ENCODE measurements around the gene ZNF771.

The ZNF771 gene

GRCh38 chr16:30365200-30365599 lies 42.2 kb upstream of the ZNF771 start:
- CTCF ChIA-PET: interaction anchor here (0.8 to 2.4 kb wide), 5 partner anchors 8 to 250 kb away, joined by 3 to 10 read pairs (median 4); partner anchors contain the start of genes CD2BP2 and ZNF48

GRCh38 chr16:30366511-30366910 lies 40.9 kb upstream of the ZNF771 start:
- H3K36me3 ChIP-seq (ENCODE audit: control insufficient read depth in 4 of 4, insufficient read depth in 4 of 4, low read length in 3 of 4): peaks cover 0 to 40% (median 24%) of the 10 kb centered on the region in 4 experiments
- WGBS (ENCODE audit: insufficient coverage): 100% methylated on average over 3 of the region's 4 CpGs
- no peak overlapping the region for H3K27ac ChIP-seq (ENCODE audit: insufficient read depth in 1 of 2, low read depth in 1 of 2, low read length in 2 of 2, poor library complexity in 1 of 2, severe bottlenecking in 2 of 2)
- POLR2A ChIA-PET: no interaction called here
- H3K4me1 ChIP-seq (ENCODE audit: control extremely low read depth in 1 of 4, control insufficient read depth in 4 of 4, insufficient read depth in 4 of 4, low read length in 3 of 4): peaks cover 11 to 33% (median 30%) of the 10 kb centered on the region in 4 experiments
- CTCF ChIA-PET: interaction anchor here (0.6 to 2.4 kb wide), 4 partner anchors 8 to 43 kb away, joined by 3 to 10 read pairs (median 4); partner anchors contain the start of gene CD2BP2
- DNase-seq: no peak
- no peaks in the 10 kb centered on the region for H3K9me3 ChIP-seq (ENCODE audit: control extremely low read depth in 1 of 5, control insufficient read depth in 4 of 5, insufficient read depth in 2 of 5, low read depth in 1 of 5, low read length in 4 of 5)
- no peaks in the 10 kb centered on the region for H3K27me3 ChIP-seq (replicated peaks in 2 of 5; ENCODE audit: control insufficient read depth in 4 of 5, insufficient read depth in 5 of 5, low read length in 4 of 5)
- H3K4me3 ChIP-seq (ENCODE audit: control insufficient read depth in 1 of 7, extremely low read depth in 1 of 7, insufficient read depth in 4 of 7, low read depth in 2 of 7, low read length in 6 of 7): no peak overlapping the region

More at GRCh38 chr16:30365200-30365599, 42.2 kb upstream of the ZNF771 start:
- Histone ChIP-seq H3K4me3 (ENCODE audit: control insufficient read depth in 1 of 7, extremely low read depth in 1 of 7, insufficient read depth in 4 of 7, low read depth in 2 of 7, low read length in 6 of 7) (no peak overlapping the region), H3K27me3 (replicated peaks in 2 of 5; ENCODE audit: control insufficient read depth in 4 of 5, insufficient read depth in 5 of 5, low read length in 4 of 5) (no peaks in the 10 kb centered on the region), H3K27ac (ENCODE audit: insufficient read depth in 1 of 2, low read depth in 1 of 2, low read length in 2 of 2, poor library complexity in 1 of 2, severe bottlenecking in 2 of 2) (no peak overlapping the region), H3K36me3 (ENCODE audit: control insufficient read depth in 4 of 4, insufficient read depth in 4 of 4, low read length in 3 of 4) (peaks cover 0 to 49% (median 30%) of the 10 kb centered on the region in 4 experiments), H3K4me1 (ENCODE audit: control extremely low read depth in 1 of 4, control insufficient read depth in 4 of 4, insufficient read depth in 4 of 4, low read length in 3 of 4) (peaks cover 10 to 28% (median 25%) of the 10 kb centered on the region in 4 experiments), H3K9me3 (ENCODE audit: control extremely low read depth in 1 of 5, control insufficient read depth in 4 of 5, insufficient read depth in 2 of 5, low read depth in 1 of 5, low read length in 4 of 5) (no peaks in the 10 kb centered on the region)
- no peak for DNase-seq
- POLR2A ChIA-PET: no interaction called here
- WGBS (ENCODE audit: insufficient coverage): 88% methylated on average over 9 of the region's 10 CpGs

- Histone ChIP-seq H3K4me3 (ENCODE audit: control insufficient read depth in 1 of 7, extremely low read depth in 1 of 7, insufficient read depth in 4 of 7, low read depth in 2 of 7, low read length in 6 of 7) (peak overlapping the region in 6 of 7 experiments; percentile 17 to 93 (median 75)), H3K27ac (ENCODE audit: insufficient read depth in 1 of 2, low read depth in 1 of 2, low read length in 2 of 2, poor library complexity in 1 of 2, severe bottlenecking in 2 of 2) (peak overlapping the region; percentile 56 to 81), H3K36me3 (ENCODE audit: control insufficient read depth in 4 of 4, insufficient read depth in 4 of 4, low read length in 3 of 4) (peaks cover 0 to 36% (median 22%) of the 10 kb centered on the region in 4 experiments), H3K4me1 (ENCODE audit: control extremely low read depth in 1 of 4, control insufficient read depth in 4 of 4, insufficient read depth in 4 of 4, low read length in 3 of 4) (peaks cover 11 to 42% (median 32%) of the 10 kb centered on the region in 4 experiments), H3K9me3 (ENCODE audit: control extremely low read depth in 1 of 5, control insufficient read depth in 4 of 5, insufficient read depth in 2 of 5, low read depth in 1 of 5, low read length in 4 of 5) (no peaks in the 10 kb centered on the region), H3K27me3 (replicated peaks in 2 of 5; ENCODE audit: control insufficient read depth in 4 of 5, insufficient read depth in 5 of 5, low read length in 4 of 5) (no peaks in the 10 kb centered on the region)
- ChIA-PET POLR2A (no interaction called here), CTCF (interaction anchor here (1.2 kb wide), 3 partner anchors 9 to 49 kb away, joined by 3 to 5 read pairs (median 3); no protein-coding TSS in a partner anchor)
- WGBS (ENCODE audit: insufficient coverage): 92% methylated on average over 9 of the region's 10 CpGs
- no peak for DNase-seq
These were observed 39.9 kb upstream of the ZNF771 start for GRCh38 chr16:30367349-30368009.

- peak in 1 of 3 donors; percentile 25 for DNase-seq
- POLR2A ChIA-PET: interaction anchor here (1.0 kb wide), 1 partner anchor 15 kb away, joined by 3 read pairs; no protein-coding TSS in a partner anchor
- Histone ChIP-seq H3K4me1 (ENCODE audit: control extremely low read depth in 1 of 4, control insufficient read depth in 4 of 4, insufficient read depth in 4 of 4, low read length in 3 of 4) (peaks cover 11 to 42% (median 32%) of the 10 kb centered on the region in 4 experiments), H3K36me3 (ENCODE audit: control insufficient read depth in 4 of 4, insufficient read depth in 4 of 4, low read length in 3 of 4) (peaks cover 0 to 31% (median 17%) of the 10 kb centered on the region in 4 experiments), H3K9me3 (ENCODE audit: control extremely low read depth in 1 of 5, control insufficient read depth in 4 of 5, insufficient read depth in 2 of 5, low read depth in 1 of 5, low read length in 4 of 5) (no peaks in the 10 kb centered on the region), H3K27me3 (replicated peaks in 2 of 5; ENCODE audit: control insufficient read depth in 4 of 5, insufficient read depth in 5 of 5, low read length in 4 of 5) (no peaks in the 10 kb centered on the region), H3K27ac (ENCODE audit: insufficient read depth in 1 of 2, low read depth in 1 of 2, low read length in 2 of 2, poor library complexity in 1 of 2, severe bottlenecking in 2 of 2) (peak overlapping the region; percentile 56 to 81), H3K4me3 (ENCODE audit: control insufficient read depth in 1 of 7, extremely low read depth in 1 of 7, insufficient read depth in 4 of 7, low read depth in 2 of 7, low read length in 6 of 7) (peak overlapping the region; percentile 68 to 93 (median 75))
- WGBS (ENCODE audit: insufficient coverage): 22% methylated on average over 4 of the region's 8 CpGs
- CTCF ChIA-PET: interaction anchor here (1.0 to 1.8 kb wide), 6 partner anchors 9 to 48 kb away, joined by 3 to 9 read pairs (median 4); no protein-coding TSS in a partner anchor
These were observed 39.1 kb upstream of the ZNF771 start for GRCh38 chr16:30368122-30368791.

- H3K9me3 ChIP-seq (ENCODE audit: control extremely low read depth in 1 of 5, control insufficient read depth in 4 of 5, insufficient read depth in 2 of 5, low read depth in 1 of 5, low read length in 4 of 5): no peaks in the 10 kb centered on the region
- H3K27ac ChIP-seq (ENCODE audit: insufficient read depth in 1 of 2, low read depth in 1 of 2, low read length in 2 of 2, poor library complexity in 1 of 2, severe bottlenecking in 2 of 2): peak overlapping the region; percentile 56 to 81
- CTCF ChIA-PET: interaction anchor here (1.0 to 1.8 kb wide), 6 partner anchors 10 to 43 kb away, joined by 3 to 9 read pairs (median 5); partner anchors contain the start of gene SEPTIN1
- 10% methylated on average over 4 of the region's 4 CpGs for WGBS (ENCODE audit: insufficient coverage)
- DNase-seq: no peak
- POLR2A ChIA-PET: interaction anchor here (0.9 to 1.0 kb wide), 2 partner anchors 13 to 15 kb away, joined by 3 read pairs; no protein-coding TSS in a partner anchor
- peaks cover 11 to 42% (median 32%) of the 10 kb centered on the region in 4 experiments for H3K4me1 ChIP-seq (ENCODE audit: control extremely low read depth in 1 of 4, control insufficient read depth in 4 of 4, insufficient read depth in 4 of 4, low read length in 3 of 4)
- H3K36me3 ChIP-seq (ENCODE audit: control insufficient read depth in 4 of 4, insufficient read depth in 4 of 4, low read length in 3 of 4): peaks cover 0 to 28% (median 15%) of the 10 kb centered on the region in 4 experiments
- no peaks in the 10 kb centered on the region for H3K27me3 ChIP-seq (replicated peaks in 2 of 5; ENCODE audit: control insufficient read depth in 4 of 5, insufficient read depth in 5 of 5, low read length in 4 of 5)
- H3K4me3 ChIP-seq (ENCODE audit: control insufficient read depth in 1 of 7, extremely low read depth in 1 of 7, insufficient read depth in 4 of 7, low read depth in 2 of 7, low read length in 6 of 7): peak overlapping the region; percentile 68 to 93 (median 75)
These were observed 38.7 kb upstream of the ZNF771 start for GRCh38 chr16:30368792-30369090.

GRCh38 chr16:30369091-30369937 lies 38.1 kb upstream of the ZNF771 start:
- ChIA-PET POLR2A (interaction anchor here (0.9 to 1.3 kb wide), 5 partner anchors 9 to 26 kb away, joined by 3 read pairs; partner anchors contain the start of genes CD2BP2 and ZNF48), CTCF (interaction anchor here (1.0 to 1.8 kb wide), 6 partner anchors 10 to 42 kb away, joined by 3 to 9 read pairs (median 5); partner anchors contain the start of gene SEPTIN1)
- Histone ChIP-seq H3K4me1 (ENCODE audit: control extremely low read depth in 1 of 4, control insufficient read depth in 4 of 4, insufficient read depth in 4 of 4, low read length in 3 of 4) (peaks cover 11 to 42% (median 32%) of the 10 kb centered on the region in 4 experiments), H3K27ac (ENCODE audit: insufficient read depth in 1 of 2, low read depth in 1 of 2, low read length in 2 of 2, poor library complexity in 1 of 2, severe bottlenecking in 2 of 2) (peak overlapping the region; percentile 56 to 81), H3K27me3 (replicated peaks in 2 of 5; ENCODE audit: control insufficient read depth in 4 of 5, insufficient read depth in 5 of 5, low read length in 4 of 5) (no peaks in the 10 kb centered on the region), H3K36me3 (ENCODE audit: control insufficient read depth in 4 of 4, insufficient read depth in 4 of 4, low read length in 3 of 4) (peaks cover 0 to 24% (median 14%) of the 10 kb centered on the region in 4 experiments), H3K4me3 (ENCODE audit: control insufficient read depth in 1 of 7, extremely low read depth in 1 of 7, insufficient read depth in 4 of 7, low read depth in 2 of 7, low read length in 6 of 7) (peak overlapping the region; percentile 68 to 93 (median 75)), H3K9me3 (ENCODE audit: control extremely low read depth in 1 of 5, control insufficient read depth in 4 of 5, insufficient read depth in 2 of 5, low read depth in 1 of 5, low read length in 4 of 5) (no peaks in the 10 kb centered on the region)
- DNase-seq: no peak
- WGBS (ENCODE audit: insufficient coverage): 3% methylated on average over 31 of the region's 45 CpGs

All from common myeloid progenitor, CD34-positive (primary cell).